Neural progenitor cell (in vitro differentiated cells): Measurements from ENCODE around the gene ITGB1. TPM values are rescaled to one million over a fixed set of nuclear protein-coding genes. Genes with fewer than 3 reads are reported as not detected.
A peak's percentile ranks its signal among the peaks of the same experiment; 100 is the strongest.

Source experiments
- DNase-seq: peaks from one replicate; pipeline ENCODE4 v3.0.0-alpha.2; 2016; ENCODE audit warnings: low spot score
- H2AFZ ChIP-seq: fragments of 200-600 bp; sonication (generic); replicated peaks from 2 replicates; pipeline ENCODE4 v1.6.1; 2016; ENCODE audit warnings: antibody characterized with exemption
- H3F3A ChIP-seq: fragments of 200-600 bp; sonication (generic); 2 replicates; pipeline ENCODE4 v1.6.1; 2016; ENCODE audit warnings: antibody characterized with exemption, low read depth
- H3K27ac ChIP-seq: fragments of 200-600 bp; sonication (generic); 2 replicates; pipeline ENCODE4 v1.5.1; 2016; ENCODE audit warnings: mild to moderate bottlenecking
- H3K27me3 ChIP-seq: fragments of 200-600 bp; sonication (generic); 2 replicates; pipeline ENCODE4 v1.6.1; 2016; ENCODE audit warnings: mild to moderate bottlenecking, moderate library complexity
- H3K36me3 ChIP-seq: fragments of 200-600 bp; sonication (generic); 2 replicates; pipeline ENCODE4 v1.5.1; 2016
- H3K4me1 ChIP-seq: fragments of 200-600 bp; sonication (generic); 2 replicates; pipeline ENCODE4 v1.6.1; 2016; ENCODE audit warnings: mixed run types
- H3K4me2 ChIP-seq: fragments of 200-600 bp; sonication (generic); 2 replicates; pipeline ENCODE4 v1.6.1; 2016
- H3K4me3 ChIP-seq: fragments of 200-600 bp; sonication (generic); 2 replicates; pipeline ENCODE4 v1.5.1; 2016
- H3K79me2 ChIP-seq: fragments of 200-600 bp; sonication (generic); 2 replicates; pipeline ENCODE4 v1.6.1; 2016; ENCODE audit warnings: low read depth
- H3K9ac ChIP-seq: fragments of 200-600 bp; sonication (generic); 2 replicates; pipeline ENCODE4 v1.6.1; 2016
- H3K9me3 ChIP-seq: fragments of 200-600 bp; sonication (generic); 2 replicates; pipeline ENCODE4 v1.5.1; 2016; ENCODE audit warnings: low read depth
- H4K20me1 ChIP-seq: fragments of 200-600 bp; sonication (generic); 2 replicates; pipeline ENCODE4 v1.6.1; 2016; ENCODE audit warnings: low read depth
- H3K27ac Mint-ChIP-seq: 3 replicates; pipeline ENCODE4 v1.8.0; 2021; ENCODE audit warnings: mixed read lengths
- H3K27me3 Mint-ChIP-seq: 2 replicates; pipeline ENCODE4 v1.8.0; 2022; ENCODE audit warnings: low read depth, mild to moderate bottlenecking, inconsistent platforms, moderate library complexity, mixed read lengths; ENCODE audit not compliant: insufficient read depth
- H3K36me3 Mint-ChIP-seq: 3 replicates; pipeline ENCODE4 v1.8.0; 2021; ENCODE audit warnings: mixed read lengths
- H3K4me1 Mint-ChIP-seq: 3 replicates; pipeline ENCODE4 v1.8.0; 2021; ENCODE audit warnings: mixed read lengths
- H3K4me3 Mint-ChIP-seq: 3 replicates; pipeline ENCODE4 v1.8.0; 2021; ENCODE audit warnings: mild to moderate bottlenecking, moderate library complexity, mixed read lengths
- H3K9me3 Mint-ChIP-seq: 3 replicates; pipeline ENCODE4 v1.8.0; 2020; ENCODE audit warnings: mixed read lengths
- EZH2 ChIP-seq: fragments of 200-600 bp; sonication (generic); IDR thresholded peaks from 2 replicates; pipeline ENCODE4 v1.6.1; 2017; ENCODE audit warnings: antibody characterized with exemption, mild to moderate bottlenecking, moderate library complexity
- EZH2phosphoT487 ChIP-seq: fragments of 200-600 bp; sonication (generic); IDR thresholded peaks from 2 replicates; pipeline ENCODE4 v1.6.1; 2017; ENCODE audit warnings: antibody characterized with exemption
- total RNA-seq: library from RNA; depleted of rRNA; stranded (reverse); fragments of >200 nt; gene quantifications from 2 replicates; pipeline ENCODE4 v1.2.3, GENCODE V29; 2015; ENCODE audit warnings: low replicate concordance
- TF ChIP-seq, protein P1 (sequence below): fragments of 200-600 bp; sonication (generic); IDR thresholded peaks from 2 replicates; pipeline ENCODE4 v1.5.1; 2017; ENCODE audit warnings: antibody characterized with exemption, mild to moderate bottlenecking

The ITGB1 gene
- total RNA-seq, 1 donor from 2014 or later: 358 TPM

DNA sequence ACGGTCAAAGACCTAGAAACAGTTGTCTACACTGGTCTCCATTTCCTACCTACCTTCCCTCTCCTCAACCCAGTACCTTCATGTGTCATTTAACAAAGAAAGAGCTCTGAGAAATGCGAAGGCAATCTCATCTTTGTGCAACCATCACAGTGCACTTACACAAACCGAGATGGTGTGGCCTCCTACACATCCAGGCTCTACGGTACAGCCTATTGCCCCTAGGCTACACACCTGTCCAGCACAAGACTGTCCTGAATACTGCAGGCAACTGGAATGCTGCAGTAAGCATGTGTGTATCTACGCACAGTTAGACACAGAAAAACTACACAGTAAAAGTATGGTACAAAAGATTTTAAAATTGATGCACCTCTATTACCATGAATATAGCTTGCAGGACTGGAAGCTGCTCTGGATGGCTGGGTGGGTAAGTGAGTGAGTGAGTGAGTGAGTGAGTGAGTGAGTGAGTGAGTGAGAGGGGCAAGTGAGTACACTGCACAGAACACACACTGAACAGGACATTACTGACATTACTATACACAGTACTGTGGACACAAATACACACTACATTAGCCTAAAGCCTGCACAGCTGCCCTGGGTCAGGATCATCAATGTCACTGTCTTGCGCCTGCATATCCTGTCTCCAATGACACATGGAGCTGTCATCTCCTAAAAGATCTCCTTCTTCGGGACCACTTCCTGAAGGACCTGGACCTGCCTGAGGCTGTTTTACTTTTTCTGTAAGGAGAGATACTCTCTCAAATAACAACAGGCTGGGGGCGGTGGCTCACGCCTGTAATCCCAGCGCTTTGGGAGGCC, 18.5 kb downstream of the ITGB1 start:
- H3K4me1 Mint-ChIP-seq: peaks cover 37% of the 10 kb centered on the region

DNA sequence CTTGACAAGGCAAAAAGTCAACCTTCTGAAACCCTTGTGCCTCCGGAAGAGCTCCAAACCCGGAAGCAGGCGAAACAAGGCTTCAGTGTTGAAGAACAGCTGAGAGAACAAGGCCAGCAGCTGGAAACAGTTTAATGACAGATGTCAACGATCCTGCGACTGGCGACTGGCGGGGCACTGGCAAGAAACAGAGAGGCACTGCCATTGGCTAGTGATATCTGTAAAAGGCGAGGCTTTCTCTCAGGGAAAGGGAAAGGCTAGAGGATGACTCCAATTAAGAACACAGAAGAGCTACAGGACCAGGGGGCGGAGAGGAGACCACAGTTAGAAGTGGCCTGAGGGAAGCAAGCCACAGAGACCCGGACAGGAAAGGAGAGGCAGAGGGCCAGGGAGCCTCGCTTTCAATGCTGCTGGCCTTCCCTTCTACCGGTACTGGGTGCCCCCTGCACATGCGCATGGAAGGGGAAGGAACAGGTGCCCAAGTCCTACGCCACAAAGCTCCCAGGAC, 19.4 kb downstream of the ITGB1 start:
- no peaks in the 10 kb centered on the region for H3K9me3 ChIP-seq
- Mint-ChIP-seq H3K27ac (peak overlapping the region; percentile 88), H3K27me3 (no peaks in the 10 kb centered on the region), H3K36me3 (peaks cover 18% of the 10 kb centered on the region), H3K4me1 (peaks cover 33% of the 10 kb centered on the region), H3K4me3 (no peak overlapping the region), H3K9me3 (peaks cover 11% of the 10 kb centered on the region)
- no peak overlapping the region for H3K9ac ChIP-seq
- H2AFZ ChIP-seq: no peak overlapping the region
- H3K4me3 ChIP-seq: no peak overlapping the region
- no peaks in the 10 kb centered on the region for H3K27me3 ChIP-seq
- H3K27ac ChIP-seq: peak overlapping the region; percentile 36
- peaks cover 6% of the 10 kb centered on the region for H3F3A ChIP-seq
- peaks cover 91% of the 10 kb centered on the region for H4K20me1 ChIP-seq
- peak overlapping the region; percentile 7 for H3K4me2 ChIP-seq
- peaks cover 99% of the 10 kb centered on the region for H3K79me2 ChIP-seq
- DNase-seq: peak; percentile 37
- H3K36me3 ChIP-seq: no peaks in the 10 kb centered on the region
- peaks cover 18% of the 10 kb centered on the region for H3K4me1 ChIP-seq
- TF ChIP-seq EZH2phosphoT487 (no peak), EZH2 (no peak)
- TF ChIP-seq, protein P1, sequence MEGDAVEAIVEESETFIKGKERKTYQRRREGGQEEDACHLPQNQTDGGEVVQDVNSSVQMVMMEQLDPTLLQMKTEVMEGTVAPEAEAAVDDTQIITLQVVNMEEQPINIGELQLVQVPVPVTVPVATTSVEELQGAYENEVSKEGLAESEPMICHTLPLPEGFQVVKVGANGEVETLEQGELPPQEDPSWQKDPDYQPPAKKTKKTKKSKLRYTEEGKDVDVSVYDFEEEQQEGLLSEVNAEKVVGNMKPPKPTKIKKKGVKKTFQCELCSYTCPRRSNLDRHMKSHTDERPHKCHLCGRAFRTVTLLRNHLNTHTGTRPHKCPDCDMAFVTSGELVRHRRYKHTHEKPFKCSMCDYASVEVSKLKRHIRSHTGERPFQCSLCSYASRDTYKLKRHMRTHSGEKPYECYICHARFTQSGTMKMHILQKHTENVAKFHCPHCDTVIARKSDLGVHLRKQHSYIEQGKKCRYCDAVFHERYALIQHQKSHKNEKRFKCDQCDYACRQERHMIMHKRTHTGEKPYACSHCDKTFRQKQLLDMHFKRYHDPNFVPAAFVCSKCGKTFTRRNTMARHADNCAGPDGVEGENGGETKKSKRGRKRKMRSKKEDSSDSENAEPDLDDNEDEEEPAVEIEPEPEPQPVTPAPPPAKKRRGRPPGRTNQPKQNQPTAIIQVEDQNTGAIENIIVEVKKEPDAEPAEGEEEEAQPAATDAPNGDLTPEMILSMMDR: no peak

More for the DNA sequence above, 18.5 kb downstream of the ITGB1 start:
- H3K9me3 Mint-ChIP-seq: peaks cover 11% of the 10 kb centered on the region
- no peaks in the 10 kb centered on the region for H3K27me3 Mint-ChIP-seq
- H3K27ac ChIP-seq: no peak overlapping the region
- H3K36me3 ChIP-seq: no peaks in the 10 kb centered on the region
- H3K4me3 Mint-ChIP-seq: no peak overlapping the region
- peaks cover 100% of the 10 kb centered on the region for H3K79me2 ChIP-seq
- H3K27me3 ChIP-seq: no peaks in the 10 kb centered on the region
- H3K9me3 ChIP-seq: no peaks in the 10 kb centered on the region
- H3K4me3 ChIP-seq: no peak overlapping the region
- H3K27ac Mint-ChIP-seq: no peak overlapping the region
- peaks cover 8% of the 10 kb centered on the region for H3F3A ChIP-seq
- no peak for DNase-seq
- peaks cover 22% of the 10 kb centered on the region for H3K36me3 Mint-ChIP-seq
- H3K4me2 ChIP-seq: no peak overlapping the region
- peaks cover 98% of the 10 kb centered on the region for H4K20me1 ChIP-seq
- TF ChIP-seq, protein P1: no peak
- TF ChIP-seq EZH2 (no peak), EZH2phosphoT487 (no peak)
- H3K9ac ChIP-seq: no peak overlapping the region
- peaks cover 27% of the 10 kb centered on the region for H3K4me1 ChIP-seq
- no peak overlapping the region for H2AFZ ChIP-seq

DNA sequence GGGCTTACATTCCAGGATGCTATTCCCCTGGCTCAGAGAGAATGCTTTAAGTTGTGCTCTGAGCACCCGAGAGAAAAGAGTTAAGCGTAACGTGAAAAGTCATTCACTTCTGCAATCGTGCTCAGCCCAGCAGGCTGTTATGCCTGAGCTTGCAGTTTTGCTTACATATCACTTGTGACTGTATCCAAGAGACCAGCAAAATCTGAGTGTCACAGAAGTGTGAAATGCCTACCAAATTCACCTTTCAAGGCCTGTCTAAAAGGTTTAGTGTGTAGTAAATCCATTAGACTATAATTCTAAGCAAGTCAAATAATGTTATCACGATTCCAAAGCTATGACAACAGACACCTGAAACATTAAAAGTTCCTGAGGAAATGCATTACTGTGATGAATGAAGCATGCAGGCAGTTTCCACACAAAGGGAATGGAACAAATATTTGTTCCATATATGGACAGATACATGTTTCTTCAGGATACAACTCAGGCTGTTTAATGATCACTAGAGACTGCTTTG, 20.1 kb downstream of the ITGB1 start:
- Mint-ChIP-seq H3K36me3 (peaks cover 16% of the 10 kb centered on the region), H3K27me3 (no peaks in the 10 kb centered on the region), H3K4me1 (peaks cover 29% of the 10 kb centered on the region), H3K4me3 (no peak overlapping the region), H3K27ac (peak overlapping the region; percentile 88), H3K9me3 (peaks cover 11% of the 10 kb centered on the region)
- peaks cover 92% of the 10 kb centered on the region for H3K79me2 ChIP-seq
- peaks cover 6% of the 10 kb centered on the region for H3F3A ChIP-seq
- no peaks in the 10 kb centered on the region for H3K36me3 ChIP-seq
- H3K4me3 ChIP-seq: no peak overlapping the region
- no peak overlapping the region for H3K27ac ChIP-seq
- H4K20me1 ChIP-seq: peaks cover 85% of the 10 kb centered on the region
- no peaks in the 10 kb centered on the region for H3K27me3 ChIP-seq
- no peak overlapping the region for H3K9ac ChIP-seq
- no peak overlapping the region for H3K4me2 ChIP-seq
- TF ChIP-seq, protein P1: no peak
- peaks cover 18% of the 10 kb centered on the region for H3K4me1 ChIP-seq
- no peak overlapping the region for H2AFZ ChIP-seq
- no peaks in the 10 kb centered on the region for H3K9me3 ChIP-seq
- no peak for DNase-seq
